GM12874 (cell line): ENCODE results near the gene PLS1.

ENCODE experiments used
- CTCF ChIP-seq: IDR thresholded peaks from 2 replicates; pipeline ENCODE4 v1.5.1; 2011; ENCODE audit warnings: low read depth, mild to moderate bottlenecking, control low read depth, low read length, moderate library complexity; ENCODE audit not compliant: insufficient read depth

PLS1 gene

GRCh38 chr3:142657033-142657432, 60.8 kb downstream of the PLS1 start:
- TF ChIP-seq CTCF = no peak

GRCh38 chr3:142660383-142660782, 64.2 kb downstream of the PLS1 start:
- no peak for TF ChIP-seq CTCF

- TF ChIP-seq CTCF = no peak
Observed at GRCh38 chr3:142660893-142661292, 64.7 kb downstream of the PLS1 start.

GRCh38 chr3:142663865-142664264, 67.7 kb downstream of the PLS1 start:
- TF ChIP-seq CTCF = no peak

- TF ChIP-seq CTCF = no peak
Observed at GRCh38 chr3:142664311-142664710, 68.1 kb downstream of the PLS1 start.

GRCh38 chr3:142664819-142665218, 68.6 kb downstream of the PLS1 start:
- TF ChIP-seq CTCF = no peak

- TF ChIP-seq CTCF = no peak
Observed at GRCh38 chr3:142670120-142670519, 73.9 kb downstream of the PLS1 start.

- TF ChIP-seq CTCF = no peak
Observed at GRCh38 chr3:142676151-142676550, 80.0 kb downstream of the PLS1 start.
